Pancreas (tissue), 10 donors: ENCODE results near the gene PARVA. TPM values are rescaled to one million over a fixed set of nuclear protein-coding genes. Genes with fewer than 3 reads are reported as not detected.

ENCODE experiments used
- ATAC-seq, 4 donors: fragments of 200-7000 bp; cut with Tn5 transposase; one replicate each; pipeline versions ENCODE4 v1.8.0 to v1.9.1; 2020; ENCODE audit warnings: mild to moderate bottlenecking in 4 of 4, moderate library complexity in 4 of 4
- DNase-seq, 6 donors: peaks; one replicate each; pipeline ENCODE4 v3.0.0-alpha.2; 2020
- FAIRE-seq: peaks from 2 replicates; lab custom pipeline; 2012; peaks lifted over from hg19 to GRCh38; lab: Jason Lieb, UNC
- H3K27ac ChIP-seq, 4 donors: fragments of 200-600 bp; sonication (generic); 1 replicate in 3 of 4; 2 replicates in 1 of 4; pipeline versions ENCODE4 v1.5.0 to v1.8.0; 2020
- H3K27me3 ChIP-seq, 4 donors: fragments of 200-600 bp; one replicate each; pipeline ENCODE4 v1.8.0; 2021
- H3K36me3 ChIP-seq, 3 donors: fragments of 200-600 bp; sonication (generic) in 1 of 3; one replicate each; pipeline versions ENCODE4 v1.5.0 to v1.8.0; 2020 to 2021
- H3K4me1 ChIP-seq, 3 donors: fragments of 200-600 bp; one replicate each; pipeline ENCODE4 v1.8.0; 2021
- H3K4me3 ChIP-seq, 4 donors: fragments of 200-600 bp; sonication (generic) in 2 of 4; one replicate each; pipeline versions ENCODE4 v1.5.0 to v1.8.0; 2020 to 2021
- H3K9me3 ChIP-seq, 4 donors: fragments of 200-600 bp; one replicate each; pipeline ENCODE4 v1.8.0; 2021
- WGBS, 2 donors: extraction: QIAGEN DNeasy Blood & Tissue Kit; methylation state at CpG; one replicate each; pipeline ENCODE4 v1.1.7; 2013; 5-methylcytosine and 5-hydroxymethylcytosine counted together
- intact Hi-C, 3 donors: fragments of 100-400 bp; cut with DNase I; formaldehyde crosslinking; loops; one replicate each; pipeline versions ENCODE4 v1.11.1 to v1.14.2; 2022
- polyA plus RNA-seq, 2 donors: library from polyadenylated mRNA; stranded (reverse); fragments of 200-250 nt; gene quantifications; one replicate each; pipeline ENCODE4 v1.2.3, GENCODE V29; 2013
- total RNA-seq, 6 donors: library from RNA; stranded (reverse); fragmentation: NEBNext Ultra II Directional in 4 of 6; extraction: Animal tissue kit (Norgen Biotek cat#: 25700) in 4 of 6; gene quantifications; one replicate each; pipeline versions ENCODE4 v1.2.1 to v1.2.4, GENCODE V29; 2021 to 2023
- TF ChIP-seq, protein P1 (sequence below), 4 donors: fragments of 200-600 bp; sonication (generic) in 3 of 4; IDR thresholded peaks; one replicate each; pipeline versions ENCODE4 v1.5.0 to v1.8.0; 2021; ENCODE audit warnings: antibody characterized with exemption in 4 of 4
- donor health status: healthy with polysubstance abuse.
- donor health status: DM: no; HTN: no; CAD: no; lungs with moderate emphysema.
- donor health status: DM: no; HTN: no; CAD: no.
- donor health status: control.
- donor health status: control.
- donor health status: Bipolar disorder and iron deficiency.
- donor health status: DM: yes; HTN: yes; CAD: no.
- donor health status: DM: no; HTN: no; CAD: no.
- donor health status: DM: no; HTN: no; CAD: no.
- donor health status: DM: yes; HTN: yes; CAD: no.

PARVA gene
- total and polyA plus RNA-seq, 8 donors: 12.4 to 61.9 (median 43.1) TPM

DNA sequence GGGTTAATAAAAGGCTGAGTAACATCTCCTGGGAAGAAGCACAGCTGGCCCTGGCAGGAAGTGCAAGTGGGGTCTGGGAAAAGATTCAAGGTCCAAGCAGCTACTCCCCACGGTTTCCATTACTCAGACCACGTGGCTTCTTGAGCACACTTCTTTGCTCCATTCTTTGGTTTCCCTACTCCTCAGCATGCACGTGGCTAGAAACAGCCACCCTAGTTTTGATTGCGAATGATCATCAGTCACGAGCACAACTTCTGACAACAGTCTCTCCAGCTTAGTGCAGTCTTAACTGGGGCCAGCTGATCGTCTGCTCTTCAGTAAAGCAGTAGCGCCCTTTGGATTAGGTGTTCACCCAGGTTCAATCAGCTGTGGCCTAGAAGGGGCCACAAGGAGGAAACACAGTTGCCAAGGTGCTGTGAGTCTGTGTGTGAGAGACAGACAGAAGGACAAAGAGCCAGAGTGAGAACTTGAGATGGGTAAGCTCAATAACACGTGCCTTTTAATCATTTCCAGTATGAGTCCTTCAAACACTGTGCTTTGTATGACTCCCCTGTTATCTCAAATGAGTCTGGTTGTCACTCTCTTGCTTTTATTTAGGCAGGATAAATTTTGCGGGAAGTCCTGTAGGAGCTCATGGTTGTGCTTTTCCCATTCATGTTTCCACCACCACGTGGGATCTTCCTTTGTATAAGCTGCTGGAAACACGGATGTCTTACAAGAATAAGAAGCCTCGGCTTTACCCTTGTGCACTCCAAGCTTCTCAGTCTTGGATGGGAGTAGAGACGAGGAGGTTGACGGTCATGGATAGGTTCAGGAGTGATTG is 901 bp upstream of the PARVA start:
- FAIRE-seq: no peak
- intact Hi-C loops: no loop called here
- H3K4me1 ChIP-seq: peaks cover 3 to 26% (median 5%) of the 10 kb centered on the region in 3 donors

GRCh38 chr11:12377824-12378593 is 638 bp downstream of the PARVA start:
- H3K9me3 ChIP-seq: no peaks in the 10 kb centered on the region
- TF ChIP-seq, protein P1, sequence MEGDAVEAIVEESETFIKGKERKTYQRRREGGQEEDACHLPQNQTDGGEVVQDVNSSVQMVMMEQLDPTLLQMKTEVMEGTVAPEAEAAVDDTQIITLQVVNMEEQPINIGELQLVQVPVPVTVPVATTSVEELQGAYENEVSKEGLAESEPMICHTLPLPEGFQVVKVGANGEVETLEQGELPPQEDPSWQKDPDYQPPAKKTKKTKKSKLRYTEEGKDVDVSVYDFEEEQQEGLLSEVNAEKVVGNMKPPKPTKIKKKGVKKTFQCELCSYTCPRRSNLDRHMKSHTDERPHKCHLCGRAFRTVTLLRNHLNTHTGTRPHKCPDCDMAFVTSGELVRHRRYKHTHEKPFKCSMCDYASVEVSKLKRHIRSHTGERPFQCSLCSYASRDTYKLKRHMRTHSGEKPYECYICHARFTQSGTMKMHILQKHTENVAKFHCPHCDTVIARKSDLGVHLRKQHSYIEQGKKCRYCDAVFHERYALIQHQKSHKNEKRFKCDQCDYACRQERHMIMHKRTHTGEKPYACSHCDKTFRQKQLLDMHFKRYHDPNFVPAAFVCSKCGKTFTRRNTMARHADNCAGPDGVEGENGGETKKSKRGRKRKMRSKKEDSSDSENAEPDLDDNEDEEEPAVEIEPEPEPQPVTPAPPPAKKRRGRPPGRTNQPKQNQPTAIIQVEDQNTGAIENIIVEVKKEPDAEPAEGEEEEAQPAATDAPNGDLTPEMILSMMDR (IDR thresholded peaks at IDR 0.05): peak in 1 of 4 donors; percentile 9
- DNase-seq (peak; percentile 80 to 89 (median 88)), ATAC-seq (peak; percentile 64 to 80 (median 77)), FAIRE-seq (no peak)
- WGBS, 2 donors: 2 to 7% methylated on average over 23 to 76 of the region's 76 CpGs
- peak overlapping the region; percentile 43 to 60 (median 58) for H3K4me3 ChIP-seq
- no peaks in the 10 kb centered on the region for H3K27me3 ChIP-seq
- intact Hi-C loops: no loop called here
- no peaks in the 10 kb centered on the region for H3K36me3 ChIP-seq
- peak overlapping the region; percentile 95 to 98 (median 96) for H3K27ac ChIP-seq
- peaks cover under 1 to 22% (median 5%) of the 10 kb centered on the region in 3 donors for H3K4me1 ChIP-seq

More for the DNA sequence above, 901 bp upstream of the PARVA start:
- DNase-seq: peak; percentile 65 to 91 (median 88)
- H3K36me3 ChIP-seq: no peaks in the 10 kb centered on the region
- 35 to 38% methylated on average over 14 of the region's 14 CpGs for WGBS, 2 donors
- TF ChIP-seq, protein P1 (IDR thresholded peaks at IDR 0.05): no peak
- H3K4me3 ChIP-seq: peak overlapping the region; percentile 43 to 60 (median 58)
- H3K27ac ChIP-seq: peak overlapping the region; percentile 95 to 98 (median 96)
- peak; percentile 69 to 83 (median 72) for ATAC-seq
- no peaks in the 10 kb centered on the region for H3K9me3 ChIP-seq
- no peaks in the 10 kb centered on the region for H3K27me3 ChIP-seq

DNA sequence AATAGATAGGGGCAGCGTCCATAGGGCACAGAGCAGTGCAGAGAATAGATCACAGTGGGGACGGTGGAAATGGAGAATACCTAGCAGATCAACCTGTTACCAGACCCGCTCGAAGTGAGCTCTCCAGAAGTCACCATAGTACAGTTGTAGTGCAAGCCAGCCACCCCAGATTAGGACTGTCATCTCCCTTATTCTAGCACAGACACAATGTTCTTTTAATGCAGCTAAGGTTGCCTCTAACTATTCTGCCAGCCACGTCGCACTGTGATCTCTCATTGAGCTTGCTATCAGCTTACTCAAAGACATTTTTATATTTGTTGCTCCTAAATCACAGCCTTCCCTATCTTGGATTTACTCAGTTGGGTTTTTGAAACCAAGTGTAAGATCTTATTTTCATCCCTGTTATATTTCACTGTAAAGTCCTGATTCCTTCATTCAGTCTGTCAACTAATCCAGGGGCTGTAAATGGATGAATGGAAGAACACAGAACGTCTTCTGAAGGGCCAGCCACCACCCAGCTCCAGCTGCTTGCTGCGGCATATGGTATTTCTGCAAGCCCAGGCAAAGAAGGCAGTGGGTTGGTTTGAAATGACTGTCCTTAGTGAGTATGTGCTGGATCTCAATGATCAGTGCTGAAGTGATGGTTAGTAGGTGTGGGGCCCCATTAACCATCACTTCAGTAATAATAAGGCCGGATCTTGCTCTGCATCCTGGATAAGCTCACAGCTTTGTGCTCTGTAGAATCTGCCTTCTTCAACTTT is 3.4 kb downstream of the PARVA start:
- no peaks in the 10 kb centered on the region for H3K9me3 ChIP-seq

GRCh38 chr11:12381875-12382274 is 4.5 kb downstream of the PARVA start:
- H3K36me3 ChIP-seq: no peaks in the 10 kb centered on the region
- H3K4me1 ChIP-seq: peaks cover 0 to 11% (median 3%) of the 10 kb centered on the region in 3 donors
- WGBS, 2 donors: 77 to 78% methylated on average over 9 of the region's 9 CpGs
- no peak for FAIRE-seq
- H3K27ac ChIP-seq: no peak overlapping the region
- no peak for ATAC-seq
- intact Hi-C loops: no loop called here
- DNase-seq: no peak
- TF ChIP-seq, protein P1 (IDR thresholded peaks at IDR 0.05): no peak
- H3K4me3 ChIP-seq: no peak overlapping the region
- no peaks in the 10 kb centered on the region for H3K9me3 ChIP-seq
- H3K27me3 ChIP-seq: no peaks in the 10 kb centered on the region

More for the DNA sequence above, 3.4 kb downstream of the PARVA start:
- DNase-seq (no peak), ATAC-seq (no peak), FAIRE-seq (no peak)
- 73 to 79% methylated on average over 9 of the region's 9 CpGs for WGBS, 2 donors
- intact Hi-C loops: no loop called here
- Histone ChIP-seq H3K4me3 (no peak overlapping the region), H3K4me1 (peaks cover 0 to 17% (median 5%) of the 10 kb centered on the region in 3 donors), H3K27me3 (no peaks in the 10 kb centered on the region), H3K27ac (no peak overlapping the region), H3K36me3 (no peaks in the 10 kb centered on the region)
- TF ChIP-seq, protein P1 (IDR thresholded peaks at IDR 0.05): no peak
